Muscle layer of colon (tissue), 2 donors: ENCODE results near the gene NEURL3.

Experiments
- H3K27ac ChIP-seq: one replicate; pipeline ENCODE4 v1.7.0; 2013; ENCODE audit warnings: low read depth, mild to moderate bottlenecking, low read length, moderate library complexity
- H3K27me3 ChIP-seq, 2 donors: one replicate each; pipeline ENCODE4 v1.7.0; 2013; ENCODE audit warnings: low read length in 2 of 2, mild to moderate bottlenecking in 2 of 2; ENCODE audit not compliant: insufficient read depth in 2 of 2, control insufficient read depth in 1 of 2
- H3K36me3 ChIP-seq: one replicate; pipeline ENCODE4 v1.7.0; 2013; ENCODE audit warnings: mild to moderate bottlenecking, low read length; ENCODE audit not compliant: insufficient read depth
- H3K4me1 ChIP-seq: one replicate; pipeline ENCODE4 v1.7.0; 2013; ENCODE audit warnings: mild to moderate bottlenecking, low read length; ENCODE audit not compliant: insufficient read depth
- H3K4me3 ChIP-seq, 2 donors: one replicate each; pipeline ENCODE4 v1.7.0; 2013; ENCODE audit warnings: low read length in 2 of 2, low read depth in 1 of 2, mild to moderate bottlenecking in 1 of 2, moderate library complexity in 1 of 2
- H3K9ac ChIP-seq: one replicate; pipeline ENCODE4 v1.7.0; 2013; ENCODE audit warnings: low read length
- H3K9me3 ChIP-seq: one replicate; pipeline ENCODE4 v1.7.0; 2013; ENCODE audit warnings: mild to moderate bottlenecking, low read length
- donor health status: abdominal sarcoma.
- donor health status: Adenocarcinoma of cecum.

The NEURL3 gene

DNA sequence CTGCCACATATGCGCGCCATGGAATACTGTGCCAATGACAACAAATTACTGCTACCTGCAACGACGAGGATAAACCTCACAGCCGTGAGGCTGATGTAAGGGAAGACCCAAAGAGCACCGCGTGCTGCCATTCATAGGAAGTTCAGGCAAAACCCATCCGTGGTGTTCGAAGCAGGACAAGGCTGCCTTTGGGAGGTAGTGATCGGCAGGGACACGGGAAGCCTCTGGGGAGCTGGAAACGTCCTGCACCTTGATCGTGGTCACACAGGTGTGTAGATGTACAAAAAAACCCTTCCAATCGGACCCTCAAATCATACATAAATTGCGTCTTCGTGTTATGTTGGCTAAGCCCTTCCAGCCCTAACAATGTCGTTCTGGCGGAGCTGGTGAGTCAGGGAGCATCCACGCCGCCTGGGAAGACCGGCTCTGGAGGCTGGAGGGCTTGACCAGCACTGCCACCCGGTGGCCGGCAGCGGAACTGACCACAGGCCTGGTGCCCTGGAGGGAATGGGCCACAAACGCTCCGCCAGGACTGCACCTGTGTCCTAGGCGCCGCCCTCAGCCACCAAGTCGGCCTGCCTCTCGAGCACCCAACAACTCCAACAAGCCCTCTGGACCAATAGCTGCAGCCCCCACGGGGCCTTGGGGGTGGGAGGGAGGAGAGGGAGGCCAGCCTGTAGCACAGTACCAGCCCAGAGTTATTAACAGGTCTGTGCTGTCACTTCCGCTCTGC is 4.1 kb upstream of the NEURL3 start:
- no peaks in the 10 kb centered on the region for H3K36me3 ChIP-seq
- H3K9me3 ChIP-seq, result no peaks in the 10 kb centered on the region
- H3K9ac ChIP-seq, result no peak overlapping the region
- no peak overlapping the region for H3K4me3 ChIP-seq
- H3K27me3 ChIP-seq, result no peaks in the 10 kb centered on the region
- no peak overlapping the region for H3K27ac ChIP-seq
- H3K4me1 ChIP-seq, result peaks cover 9% of the 10 kb centered on the region

GRCh38 chr2:96508521-96509113 is 3.5 kb upstream of the NEURL3 start:
- H3K36me3 ChIP-seq, result no peaks in the 10 kb centered on the region
- H3K9ac ChIP-seq, result no peak overlapping the region
- H3K27ac ChIP-seq, result no peak overlapping the region
- H3K4me3 ChIP-seq, result peak overlapping the region; percentile 31 to 53
- H3K4me1 ChIP-seq, result peaks cover 9% of the 10 kb centered on the region
- H3K9me3 ChIP-seq, result no peaks in the 10 kb centered on the region
- no peaks in the 10 kb centered on the region for H3K27me3 ChIP-seq

DNA sequence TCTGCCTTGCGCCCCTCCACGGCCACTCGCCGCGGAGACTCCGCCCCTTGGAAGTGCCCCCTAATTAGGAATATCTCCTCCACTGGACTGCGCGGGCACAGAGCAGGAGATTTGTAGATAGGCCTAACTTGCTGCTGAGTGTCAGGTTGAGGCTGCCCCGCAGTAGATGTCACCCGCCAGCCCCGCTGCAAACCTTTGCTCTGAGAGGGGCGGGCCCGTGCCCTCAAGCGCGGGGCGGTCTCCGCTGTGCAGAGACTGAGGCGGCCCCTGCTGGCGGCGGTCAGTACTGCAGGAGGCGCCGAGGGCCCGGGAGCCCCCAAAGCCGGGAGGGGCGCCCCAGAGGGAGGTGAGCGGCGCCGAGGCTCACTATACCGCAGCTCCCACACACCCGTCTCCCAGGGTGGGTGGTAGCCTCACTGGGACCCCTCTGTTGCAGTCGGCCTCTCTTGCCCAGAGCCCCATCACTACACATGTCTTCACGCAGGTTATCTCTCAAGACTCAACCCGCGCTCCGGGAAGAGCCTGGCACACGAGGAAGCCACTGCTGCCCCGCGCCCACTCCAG is 2.9 kb upstream of the NEURL3 start:
- H3K4me1 ChIP-seq, result peaks cover 9% of the 10 kb centered on the region
- H3K27ac ChIP-seq, result no peak overlapping the region
- H3K4me3 ChIP-seq, result peak overlapping the region; percentile 31 to 53
- no peak overlapping the region for H3K9ac ChIP-seq
- H3K9me3 ChIP-seq, result no peaks in the 10 kb centered on the region
- peaks cover 0 to 5% of the 10 kb centered on the region in 2 donors for H3K27me3 ChIP-seq
- H3K36me3 ChIP-seq, result no peaks in the 10 kb centered on the region

DNA sequence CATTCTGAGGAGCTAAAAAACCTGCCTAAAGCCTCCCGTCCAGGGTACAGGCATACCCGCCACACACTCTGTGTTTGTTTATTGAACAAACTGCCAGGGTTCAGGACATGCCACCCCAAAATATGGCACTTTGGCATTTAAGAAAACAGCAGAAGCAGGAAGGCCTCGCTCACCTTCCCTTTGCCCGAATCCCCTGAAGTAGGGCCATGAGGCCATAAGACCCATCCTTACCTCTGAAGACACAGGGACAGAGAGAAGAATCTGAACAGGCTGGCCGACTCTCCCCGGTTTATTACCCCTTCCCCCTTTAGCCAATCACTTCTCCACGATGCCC is 1.7 kb upstream of the NEURL3 start:
- Histone ChIP-seq H3K9ac (no peak overlapping the region), H3K9me3 (no peaks in the 10 kb centered on the region), H3K4me3 (no peak overlapping the region), H3K4me1 (peaks cover 9% of the 10 kb centered on the region), H3K27ac (no peak overlapping the region), H3K36me3 (no peaks in the 10 kb centered on the region), H3K27me3 (peaks cover 0 to 11% of the 10 kb centered on the region in 2 donors)

DNA sequence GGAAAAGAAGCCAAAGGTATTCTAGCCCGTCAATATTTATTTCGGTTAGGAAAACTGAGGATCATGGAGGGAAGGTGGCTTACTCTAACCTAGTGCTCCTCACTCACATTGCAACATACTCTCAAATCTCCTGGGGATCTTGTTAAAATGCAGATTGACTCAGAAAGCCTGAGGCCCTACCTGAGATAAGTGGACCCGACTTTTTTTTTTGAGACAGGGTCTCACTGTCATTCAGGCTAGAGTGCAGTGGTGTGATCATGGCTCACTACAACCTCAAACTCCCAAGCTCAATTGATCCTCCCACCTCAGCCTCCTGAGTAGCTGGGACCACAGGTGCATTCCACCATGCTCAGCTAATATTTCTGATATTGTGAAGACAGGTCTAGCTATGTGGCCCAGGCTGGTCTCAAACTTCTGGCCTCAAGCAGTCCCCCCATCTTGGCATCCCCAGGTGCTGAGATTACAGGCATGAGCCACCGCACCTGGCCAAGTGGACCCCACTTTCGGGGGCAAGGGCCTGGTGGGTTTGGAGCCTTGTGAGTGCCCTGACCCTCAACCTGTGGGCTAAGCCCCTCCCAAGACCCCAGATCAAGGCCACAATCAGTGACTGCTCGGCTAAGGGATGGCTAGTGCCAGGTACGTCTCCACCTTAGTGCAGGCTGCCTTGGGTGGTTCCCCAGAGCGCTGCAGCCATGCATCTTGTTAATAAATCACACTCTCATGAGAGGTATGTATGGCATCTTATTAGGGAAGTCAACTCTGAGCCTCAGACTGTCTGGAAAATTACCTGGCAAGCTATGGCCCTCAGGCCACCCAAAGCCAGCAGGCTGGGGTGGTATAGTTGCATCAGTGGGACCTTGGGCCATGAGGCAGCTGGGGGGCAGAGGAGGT is 1.1 kb upstream of the NEURL3 start:
- H3K27me3 ChIP-seq, result peaks cover 0 to 12% of the 10 kb centered on the region in 2 donors
- no peak overlapping the region for H3K9ac ChIP-seq
- no peaks in the 10 kb centered on the region for H3K36me3 ChIP-seq
- H3K9me3 ChIP-seq, result no peaks in the 10 kb centered on the region
- no peak overlapping the region for H3K27ac ChIP-seq
- H3K4me1 ChIP-seq, result peaks cover 9% of the 10 kb centered on the region
- H3K4me3 ChIP-seq, result no peak overlapping the region

GRCh38 chr2:96503637-96504243 is 1.4 kb downstream of the NEURL3 start:
- Histone ChIP-seq H3K9me3 (no peaks in the 10 kb centered on the region), H3K27ac (no peak overlapping the region), H3K27me3 (peaks cover 0 to 26% of the 10 kb centered on the region in 2 donors), H3K4me1 (peaks cover 3% of the 10 kb centered on the region), H3K36me3 (no peaks in the 10 kb centered on the region), H3K9ac (no peak overlapping the region), H3K4me3 (no peak overlapping the region)

DNA sequence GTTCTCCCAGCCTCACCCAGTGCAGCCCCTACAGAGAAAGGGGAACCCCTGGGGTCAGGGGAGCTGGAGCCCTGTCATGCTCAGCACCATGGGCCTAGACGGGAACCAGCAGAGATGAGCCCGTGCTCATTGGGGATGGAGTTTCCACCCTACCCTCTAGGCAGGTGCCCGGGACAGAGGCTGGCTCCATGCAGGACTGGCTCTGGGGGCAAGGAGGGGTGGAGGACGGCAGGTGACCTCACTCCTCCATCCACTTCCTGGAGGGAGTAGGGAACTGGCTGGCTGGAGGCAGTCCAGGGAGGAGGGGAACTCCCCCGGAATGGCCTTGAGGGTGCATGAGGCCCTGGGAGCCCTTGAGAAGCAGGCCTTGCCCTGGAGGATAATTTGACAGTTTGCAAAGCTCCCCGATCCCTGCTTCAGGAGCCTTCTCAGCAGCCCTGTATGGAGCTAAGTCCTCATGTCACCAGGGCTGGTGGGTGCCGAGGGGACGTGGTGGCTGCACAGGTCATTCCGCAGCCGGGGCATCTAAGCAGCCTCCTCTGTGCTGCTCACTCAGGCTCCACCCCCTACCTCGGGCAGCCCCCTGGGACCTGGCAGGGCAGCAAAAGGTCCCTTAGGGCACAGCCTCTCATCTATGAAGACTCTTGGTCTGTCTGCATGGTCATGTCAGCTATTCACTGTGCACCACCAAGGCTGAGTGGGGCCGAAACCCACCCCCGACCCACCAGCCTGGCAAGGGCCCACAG is 2.1 kb downstream of the NEURL3 start:
- no peak overlapping the region for H3K4me3 ChIP-seq
- peaks cover 3% of the 10 kb centered on the region for H3K4me1 ChIP-seq
- H3K9ac ChIP-seq, result no peak overlapping the region
- no peaks in the 10 kb centered on the region for H3K36me3 ChIP-seq
- H3K27me3 ChIP-seq, result peaks cover 0 to 26% of the 10 kb centered on the region in 2 donors
- no peaks in the 10 kb centered on the region for H3K9me3 ChIP-seq
- H3K27ac ChIP-seq, result no peak overlapping the region

DNA sequence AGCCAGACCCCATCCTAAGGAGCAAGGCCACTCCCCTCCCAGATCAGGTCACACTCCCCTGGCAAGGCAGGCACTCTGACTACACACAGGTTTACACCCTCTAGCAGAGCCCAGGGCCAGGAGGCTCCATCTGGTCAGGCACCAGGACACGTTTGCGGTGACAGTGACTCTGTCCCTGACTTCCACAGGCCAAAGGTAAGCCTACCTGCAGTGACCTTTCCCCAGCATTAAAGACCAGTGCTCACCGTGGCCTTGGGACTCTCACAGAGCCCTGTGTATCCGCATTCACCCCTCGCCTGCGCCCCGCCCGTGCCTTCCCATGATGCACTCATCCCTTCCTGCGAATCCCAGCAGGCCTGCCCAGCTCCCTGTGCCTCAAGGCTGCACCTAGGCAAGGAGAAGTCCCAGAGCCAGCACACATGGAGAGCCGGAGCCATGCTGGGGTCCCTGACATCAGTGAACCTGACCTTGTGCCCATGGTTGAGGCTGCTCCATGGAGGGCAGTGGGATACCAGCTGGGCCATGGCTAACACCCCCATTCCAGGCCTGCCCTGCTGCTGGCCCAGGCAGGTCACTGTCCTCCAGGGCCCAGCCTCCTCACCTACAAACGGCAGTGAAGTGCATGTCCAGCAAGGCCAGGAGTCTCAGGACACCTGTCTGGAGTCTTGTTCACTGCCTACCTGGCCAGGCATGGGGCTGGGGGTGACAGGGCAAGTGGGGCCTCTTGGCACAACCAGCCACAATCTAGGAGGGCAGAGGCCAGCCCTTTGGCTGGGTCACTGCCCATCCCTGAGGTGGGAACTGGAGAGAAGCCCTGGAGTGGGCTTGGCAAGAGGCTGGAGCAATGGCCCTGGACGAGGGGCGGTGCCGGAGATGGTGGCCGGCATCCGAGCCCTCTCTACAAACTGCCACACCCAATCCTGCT is 3.0 kb downstream of the NEURL3 start:
- no peak overlapping the region for H3K27ac ChIP-seq
- no peaks in the 10 kb centered on the region for H3K36me3 ChIP-seq
- H3K4me3 ChIP-seq, result no peak overlapping the region
- H3K9me3 ChIP-seq, result no peaks in the 10 kb centered on the region
- H3K4me1 ChIP-seq, result no peaks in the 10 kb centered on the region
- H3K27me3 ChIP-seq, result peaks cover 0 to 26% of the 10 kb centered on the region in 2 donors
- no peak overlapping the region for H3K9ac ChIP-seq

- H3K9me3 ChIP-seq, result no peaks in the 10 kb centered on the region
- H3K27ac ChIP-seq, result no peak overlapping the region
- H3K27me3 ChIP-seq, result peaks cover 0 to 26% of the 10 kb centered on the region in 2 donors
- no peak overlapping the region for H3K9ac ChIP-seq
- H3K36me3 ChIP-seq, result no peaks in the 10 kb centered on the region
- no peaks in the 10 kb centered on the region for H3K4me1 ChIP-seq
- no peak overlapping the region for H3K4me3 ChIP-seq
Measured at GRCh38 chr2:96501471-96501874, 3.7 kb downstream of the NEURL3 start.
